ENCODE data around the gene KCNQ4.

KCNQ4 gene

GRCh38 chr1:40873863-40874472 is 90.4 kb downstream of the KCNQ4 start:
- DNase-seq (ENCODE audit: low read depth, low spot score) = no peak
- H3K4me3 ChIP-seq (ENCODE audit: low read length) = no peak overlapping the region

- H3K4me3 ChIP-seq (ENCODE audit: low read length) = no peak overlapping the region
- no peak for DNase-seq (ENCODE audit: low read depth, low spot score)
Observed at GRCh38 chr1:40876436-40876761, 92.8 kb downstream of the KCNQ4 start.

- DNase-seq (ENCODE audit: low read depth, low spot score) = no peak
Observed at GRCh38 chr1:40876891-40877290, 93.3 kb downstream of the KCNQ4 start.

GRCh38 chr1:40877698-40878097 is 94.1 kb downstream of the KCNQ4 start:
- no peak overlapping the region for H3K4me3 ChIP-seq (ENCODE audit: low read length)
- DNase-seq (ENCODE audit: low read depth, low spot score) = no peak

More at GRCh38 chr1:40876891-40877290, 93.3 kb downstream of the KCNQ4 start:
- H3K4me3 ChIP-seq (ENCODE audit: low read length) = no peak overlapping the region

- no peak for DNase-seq (ENCODE audit: low read depth, low spot score)
- H3K4me3 ChIP-seq (ENCODE audit: low read length) = no peak overlapping the region
Observed at GRCh38 chr1:40878906-40879305, 95.3 kb downstream of the KCNQ4 start.

- DNase-seq (ENCODE audit: low read depth, low spot score) = no peak
- no peak overlapping the region for H3K4me3 ChIP-seq (ENCODE audit: low read length)
Observed at GRCh38 chr1:40879482-40880175, 96.0 kb downstream of the KCNQ4 start.

- no peak overlapping the region for H3K4me3 ChIP-seq (ENCODE audit: low read length)
- no peak for DNase-seq (ENCODE audit: low read depth, low spot score)
Observed at GRCh38 chr1:40880813-40881549, 97.4 kb downstream of the KCNQ4 start.

GRCh38 chr1:40884055-40884795 is 100.6 kb downstream of the KCNQ4 start:
- no peak for DNase-seq (ENCODE audit: low read depth, low spot score)

GRCh38 chr1:40886318-40887011 is 102.9 kb downstream of the KCNQ4 start:
- DNase-seq (ENCODE audit: low read depth, low spot score) = no peak
- H3K4me3 ChIP-seq (ENCODE audit: low read length) = no peak overlapping the region

More at GRCh38 chr1:40884055-40884795, 100.6 kb downstream of the KCNQ4 start:
- H3K4me3 ChIP-seq (ENCODE audit: low read length) = no peak overlapping the region

- no peak for DNase-seq (ENCODE audit: low read depth, low spot score)
- H3K4me3 ChIP-seq (ENCODE audit: low read length) = no peak overlapping the region
Observed at GRCh38 chr1:40887012-40887378, 103.4 kb downstream of the KCNQ4 start.

- no peak for DNase-seq (ENCODE audit: low read depth, low spot score)
- H3K4me3 ChIP-seq (ENCODE audit: low read length) = no peak overlapping the region
Observed at GRCh38 chr1:40887652-40888051, 104.1 kb downstream of the KCNQ4 start.

Data from Jurkat, Clone E6-1 (cell line).